Liver (tissue), 3 donors: Measurements from ENCODE around the gene PPP2R5C.

Source experiments
- EGR1 ChIP-seq, 2 donors: IDR thresholded peaks; 2 replicates each; pipeline ENCODE4 v1.6.1; 2016 to 2018; ENCODE audit warnings: antibody characterized with exemption in 2 of 2, low read depth in 2 of 2
- FOXA1 ChIP-seq: IDR thresholded peaks from 2 replicates; pipeline ENCODE4 v1.6.1; 2016; ENCODE audit warnings: antibody characterized with exemption
- FOXA2 ChIP-seq: IDR thresholded peaks from 2 replicates; pipeline ENCODE4 v1.6.1; 2016; ENCODE audit warnings: antibody characterized with exemption
- HNF4A ChIP-seq, 2 donors: conservative IDR thresholded peaks; 2 replicates each; pipeline ENCODE4 v1.6.1; 2016; ENCODE audit warnings: antibody characterized with exemption in 2 of 2, mild to moderate bottlenecking in 2 of 2
- HNF4G ChIP-seq: IDR thresholded peaks from 2 replicates; pipeline ENCODE4 v1.6.1; 2016; ENCODE audit warnings: antibody characterized with exemption
- RAD21 ChIP-seq, 2 donors: IDR thresholded peaks; 2 replicates each; pipeline ENCODE4 v1.6.1; 2016; ENCODE audit warnings: antibody characterized with exemption in 2 of 2, mild to moderate bottlenecking in 2 of 2
- RXRA ChIP-seq, 2 donors: IDR thresholded peaks; 2 replicates each; pipeline ENCODE4 v1.6.1; 2017 to 2018; ENCODE audit warnings: antibody characterized with exemption in 2 of 2, mild to moderate bottlenecking in 1 of 2
- TAF1 ChIP-seq: conservative IDR thresholded peaks from 2 replicates; pipeline ENCODE4 v1.6.1; 2016; ENCODE audit warnings: antibody characterized with exemption, mild to moderate bottlenecking
- YY1 ChIP-seq: IDR thresholded peaks from 2 replicates; pipeline ENCODE4 v1.6.1; 2016; ENCODE audit warnings: antibody characterized with exemption, mild to moderate bottlenecking
- TF ChIP-seq, protein P1 (sequence below): fragments of 150-350 bp; IDR thresholded peaks from 2 replicates; pipeline ENCODE4 v1.5.1; 2017; ENCODE audit warnings: improper control_type of control experiment, low read depth, low read length; ENCODE audit not compliant: missing input control
- TF ChIP-seq, protein P2 (sequence below): IDR thresholded peaks from 2 replicates; pipeline ENCODE4 v1.6.1; 2016; ENCODE audit warnings: antibody characterized with exemption, mild to moderate bottlenecking
- donor health status: healthy.
- donor health status: healthy.

DNA sequence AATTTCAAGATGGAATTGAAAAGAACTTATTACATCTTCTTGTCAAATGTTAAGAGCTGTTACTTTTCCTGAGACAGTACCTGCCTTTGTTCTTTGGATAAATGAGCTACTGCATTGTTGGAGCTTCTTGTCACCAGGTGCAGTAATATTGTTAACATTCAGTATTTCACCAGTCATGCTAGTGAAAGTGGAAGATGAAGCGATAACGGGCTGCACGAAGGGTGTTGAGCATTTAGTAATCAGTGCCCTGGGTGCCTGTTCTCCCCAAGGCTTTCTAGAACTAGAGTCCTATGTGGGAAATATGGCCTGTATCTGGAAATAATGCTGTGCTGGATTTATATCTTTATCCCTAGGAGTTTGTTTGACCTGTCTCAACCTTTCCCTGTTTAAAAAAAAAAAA lies 83.2 kb downstream of the PPP2R5C start:
- TF ChIP-seq, protein P1, sequence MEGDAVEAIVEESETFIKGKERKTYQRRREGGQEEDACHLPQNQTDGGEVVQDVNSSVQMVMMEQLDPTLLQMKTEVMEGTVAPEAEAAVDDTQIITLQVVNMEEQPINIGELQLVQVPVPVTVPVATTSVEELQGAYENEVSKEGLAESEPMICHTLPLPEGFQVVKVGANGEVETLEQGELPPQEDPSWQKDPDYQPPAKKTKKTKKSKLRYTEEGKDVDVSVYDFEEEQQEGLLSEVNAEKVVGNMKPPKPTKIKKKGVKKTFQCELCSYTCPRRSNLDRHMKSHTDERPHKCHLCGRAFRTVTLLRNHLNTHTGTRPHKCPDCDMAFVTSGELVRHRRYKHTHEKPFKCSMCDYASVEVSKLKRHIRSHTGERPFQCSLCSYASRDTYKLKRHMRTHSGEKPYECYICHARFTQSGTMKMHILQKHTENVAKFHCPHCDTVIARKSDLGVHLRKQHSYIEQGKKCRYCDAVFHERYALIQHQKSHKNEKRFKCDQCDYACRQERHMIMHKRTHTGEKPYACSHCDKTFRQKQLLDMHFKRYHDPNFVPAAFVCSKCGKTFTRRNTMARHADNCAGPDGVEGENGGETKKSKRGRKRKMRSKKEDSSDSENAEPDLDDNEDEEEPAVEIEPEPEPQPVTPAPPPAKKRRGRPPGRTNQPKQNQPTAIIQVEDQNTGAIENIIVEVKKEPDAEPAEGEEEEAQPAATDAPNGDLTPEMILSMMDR = no peak
- TF ChIP-seq EGR1 (IDR thresholded peaks at IDR 0.05; ENCODE audit: low read depth in 2 of 2) (no peak), RXRA (IDR thresholded peaks at IDR 0.05) (no peak), YY1 (no peak), HNF4A (conservative IDR thresholded peaks at IDR 0.05) (no peak), RAD21 (IDR thresholded peaks at IDR 0.05) (no peak), TAF1 (no peak), FOXA1 (no peak), FOXA2 (no peak), HNF4G (no peak)
- TF ChIP-seq, protein P2, sequence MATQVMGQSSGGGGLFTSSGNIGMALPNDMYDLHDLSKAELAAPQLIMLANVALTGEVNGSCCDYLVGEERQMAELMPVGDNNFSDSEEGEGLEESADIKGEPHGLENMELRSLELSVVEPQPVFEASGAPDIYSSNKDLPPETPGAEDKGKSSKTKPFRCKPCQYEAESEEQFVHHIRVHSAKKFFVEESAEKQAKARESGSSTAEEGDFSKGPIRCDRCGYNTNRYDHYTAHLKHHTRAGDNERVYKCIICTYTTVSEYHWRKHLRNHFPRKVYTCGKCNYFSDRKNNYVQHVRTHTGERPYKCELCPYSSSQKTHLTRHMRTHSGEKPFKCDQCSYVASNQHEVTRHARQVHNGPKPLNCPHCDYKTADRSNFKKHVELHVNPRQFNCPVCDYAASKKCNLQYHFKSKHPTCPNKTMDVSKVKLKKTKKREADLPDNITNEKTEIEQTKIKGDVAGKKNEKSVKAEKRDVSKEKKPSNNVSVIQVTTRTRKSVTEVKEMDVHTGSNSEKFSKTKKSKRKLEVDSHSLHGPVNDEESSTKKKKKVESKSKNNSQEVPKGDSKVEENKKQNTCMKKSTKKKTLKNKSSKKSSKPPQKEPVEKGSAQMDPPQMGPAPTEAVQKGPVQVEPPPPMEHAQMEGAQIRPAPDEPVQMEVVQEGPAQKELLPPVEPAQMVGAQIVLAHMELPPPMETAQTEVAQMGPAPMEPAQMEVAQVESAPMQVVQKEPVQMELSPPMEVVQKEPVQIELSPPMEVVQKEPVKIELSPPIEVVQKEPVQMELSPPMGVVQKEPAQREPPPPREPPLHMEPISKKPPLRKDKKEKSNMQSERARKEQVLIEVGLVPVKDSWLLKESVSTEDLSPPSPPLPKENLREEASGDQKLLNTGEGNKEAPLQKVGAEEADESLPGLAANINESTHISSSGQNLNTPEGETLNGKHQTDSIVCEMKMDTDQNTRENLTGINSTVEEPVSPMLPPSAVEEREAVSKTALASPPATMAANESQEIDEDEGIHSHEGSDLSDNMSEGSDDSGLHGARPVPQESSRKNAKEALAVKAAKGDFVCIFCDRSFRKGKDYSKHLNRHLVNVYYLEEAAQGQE = no peak
